Kidney epithelial cell (primary cell): Measurements from ENCODE around the gene ZSWIM4. TPM values are rescaled to one million over a fixed set of nuclear protein-coding genes. Genes with fewer than 3 reads are reported as not detected.

Experiments used
- DNase-seq: peaks from one replicate; pipeline ENCODE4 v3.0.0-alpha.2; 2010; ENCODE audit warnings: low read depth
- H3K27me3 ChIP-seq: 2 replicates; pipeline ENCODE4 v1.6.0; 2011; ENCODE audit warnings: low read length; ENCODE audit not compliant: control insufficient read depth, insufficient read depth
- H3K36me3 ChIP-seq: 2 replicates; pipeline ENCODE4 v1.5.1; 2011; ENCODE audit warnings: low read length; ENCODE audit not compliant: control insufficient read depth, insufficient read depth
- H3K4me3 ChIP-seq: 2 replicates; pipeline ENCODE4 v1.5.1; 2011; ENCODE audit warnings: low read depth, mild to moderate bottlenecking, control low read depth, low read length
- total RNA-seq: library from RNA; depleted of rRNA; stranded (reverse); fragments of >200 nt; gene quantifications from 2 replicates; pipeline ENCODE4 v1.2.3, GENCODE V29; 2015
- TF ChIP-seq, protein P1 (sequence below): IDR thresholded peaks from 2 replicates; pipeline ENCODE4 v1.5.1; 2011; ENCODE audit warnings: mild to moderate bottlenecking, moderate library complexity, low read length, control low read depth, inconsistent platforms; ENCODE audit not compliant: insufficient read depth, poor library complexity, severe bottlenecking

ZSWIM4 gene
- total RNA-seq, 1 donor from 2014 or later = 25.7 TPM

- H3K4me3 ChIP-seq = no peak overlapping the region
- TF ChIP-seq, protein P1, sequence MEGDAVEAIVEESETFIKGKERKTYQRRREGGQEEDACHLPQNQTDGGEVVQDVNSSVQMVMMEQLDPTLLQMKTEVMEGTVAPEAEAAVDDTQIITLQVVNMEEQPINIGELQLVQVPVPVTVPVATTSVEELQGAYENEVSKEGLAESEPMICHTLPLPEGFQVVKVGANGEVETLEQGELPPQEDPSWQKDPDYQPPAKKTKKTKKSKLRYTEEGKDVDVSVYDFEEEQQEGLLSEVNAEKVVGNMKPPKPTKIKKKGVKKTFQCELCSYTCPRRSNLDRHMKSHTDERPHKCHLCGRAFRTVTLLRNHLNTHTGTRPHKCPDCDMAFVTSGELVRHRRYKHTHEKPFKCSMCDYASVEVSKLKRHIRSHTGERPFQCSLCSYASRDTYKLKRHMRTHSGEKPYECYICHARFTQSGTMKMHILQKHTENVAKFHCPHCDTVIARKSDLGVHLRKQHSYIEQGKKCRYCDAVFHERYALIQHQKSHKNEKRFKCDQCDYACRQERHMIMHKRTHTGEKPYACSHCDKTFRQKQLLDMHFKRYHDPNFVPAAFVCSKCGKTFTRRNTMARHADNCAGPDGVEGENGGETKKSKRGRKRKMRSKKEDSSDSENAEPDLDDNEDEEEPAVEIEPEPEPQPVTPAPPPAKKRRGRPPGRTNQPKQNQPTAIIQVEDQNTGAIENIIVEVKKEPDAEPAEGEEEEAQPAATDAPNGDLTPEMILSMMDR = no peak
- H3K27me3 ChIP-seq = no peaks in the 10 kb centered on the region
- no peaks in the 10 kb centered on the region for H3K36me3 ChIP-seq
- no peak for DNase-seq
Observed at GRCh38 chr19:13869281-13869680, 74.0 kb downstream of the ZSWIM4 start.

DNA sequence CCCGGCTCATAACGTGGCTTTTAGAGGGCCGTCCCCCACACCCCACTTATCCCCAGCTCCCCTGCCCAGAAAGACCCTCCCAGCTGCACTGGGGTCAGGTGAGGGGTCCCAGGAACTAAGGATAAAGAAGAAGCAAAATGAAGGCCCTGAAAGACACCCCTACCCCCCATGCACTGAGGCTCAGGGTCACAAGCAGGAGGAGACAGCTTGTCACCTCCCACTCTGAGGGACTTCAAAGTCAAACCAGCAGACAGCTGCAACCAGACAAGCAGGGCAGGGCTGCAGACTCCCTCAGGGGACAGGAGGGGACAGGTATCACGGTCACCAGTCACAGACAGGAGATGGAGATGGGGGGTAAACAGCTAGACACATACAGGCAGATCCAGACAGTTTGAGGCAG, 75.6 kb downstream of the ZSWIM4 start:
- no peak for DNase-seq
- no peaks in the 10 kb centered on the region for H3K36me3 ChIP-seq
- TF ChIP-seq, protein P1 = no peak

DNA sequence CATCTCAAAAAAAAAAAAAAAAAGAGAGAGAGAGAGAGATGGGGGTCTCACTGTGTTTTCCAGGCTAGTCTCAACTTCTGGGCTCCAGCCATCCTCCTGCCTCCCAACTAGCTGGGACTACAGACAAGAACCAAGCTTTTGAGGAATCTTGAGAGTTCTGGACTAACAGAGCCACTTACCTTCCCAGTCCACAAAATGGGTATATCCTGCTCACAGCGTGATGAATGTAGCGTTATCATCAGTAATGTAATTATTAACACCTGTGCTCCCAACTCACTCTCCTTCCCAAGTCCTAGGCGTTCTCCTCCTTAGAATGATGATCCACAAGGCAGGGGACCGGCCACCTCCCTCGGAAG, 77.1 kb downstream of the ZSWIM4 start:
- Histone ChIP-seq H3K4me3 (no peak overlapping the region), H3K36me3 (no peaks in the 10 kb centered on the region), H3K27me3 (no peaks in the 10 kb centered on the region)
- DNase-seq = no peak
- TF ChIP-seq, protein P1 = no peak

More for the DNA sequence above, 75.6 kb downstream of the ZSWIM4 start:
- no peak overlapping the region for H3K4me3 ChIP-seq
- H3K27me3 ChIP-seq = no peaks in the 10 kb centered on the region

DNA sequence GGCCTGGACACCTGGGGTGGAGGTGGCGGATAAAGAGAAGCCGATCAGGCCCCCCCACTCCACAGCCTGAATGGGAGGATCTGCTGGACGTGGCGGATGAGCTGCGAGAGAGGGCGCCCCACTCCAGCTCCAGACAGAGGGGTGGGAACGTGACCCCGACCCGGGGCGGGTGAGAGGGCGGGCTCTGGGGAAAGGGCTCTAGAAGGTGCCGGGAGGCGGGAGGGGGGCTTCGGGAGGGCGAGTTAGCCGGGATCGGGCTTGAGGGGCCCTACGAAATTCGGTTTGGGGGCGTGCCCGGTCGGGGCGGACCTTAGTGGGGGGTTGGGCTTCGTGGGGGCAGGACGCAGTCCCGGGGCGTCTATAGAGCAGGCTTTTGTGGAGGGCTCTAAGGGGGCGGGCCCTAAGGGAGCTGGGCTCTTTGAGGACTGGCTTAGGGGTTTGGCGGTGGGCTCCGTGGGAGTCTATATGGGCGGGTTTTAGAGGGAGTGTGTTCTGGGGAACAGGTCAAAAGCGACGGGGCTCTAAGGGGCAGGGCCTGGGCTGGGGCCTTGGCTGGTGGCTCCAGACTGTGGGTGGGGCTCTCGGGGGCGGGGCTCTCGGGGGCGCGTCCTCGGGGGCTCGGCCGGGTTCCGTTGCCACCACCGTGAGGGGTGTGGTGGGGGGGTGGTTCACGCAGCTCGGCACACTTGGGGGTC, 77.6 kb downstream of the ZSWIM4 start:
- no peak for DNase-seq
- TF ChIP-seq, protein P1 = peak; percentile 25
- H3K36me3 ChIP-seq = no peaks in the 10 kb centered on the region
- no peaks in the 10 kb centered on the region for H3K27me3 ChIP-seq
- H3K4me3 ChIP-seq = peak overlapping the region; percentile 21

DNA sequence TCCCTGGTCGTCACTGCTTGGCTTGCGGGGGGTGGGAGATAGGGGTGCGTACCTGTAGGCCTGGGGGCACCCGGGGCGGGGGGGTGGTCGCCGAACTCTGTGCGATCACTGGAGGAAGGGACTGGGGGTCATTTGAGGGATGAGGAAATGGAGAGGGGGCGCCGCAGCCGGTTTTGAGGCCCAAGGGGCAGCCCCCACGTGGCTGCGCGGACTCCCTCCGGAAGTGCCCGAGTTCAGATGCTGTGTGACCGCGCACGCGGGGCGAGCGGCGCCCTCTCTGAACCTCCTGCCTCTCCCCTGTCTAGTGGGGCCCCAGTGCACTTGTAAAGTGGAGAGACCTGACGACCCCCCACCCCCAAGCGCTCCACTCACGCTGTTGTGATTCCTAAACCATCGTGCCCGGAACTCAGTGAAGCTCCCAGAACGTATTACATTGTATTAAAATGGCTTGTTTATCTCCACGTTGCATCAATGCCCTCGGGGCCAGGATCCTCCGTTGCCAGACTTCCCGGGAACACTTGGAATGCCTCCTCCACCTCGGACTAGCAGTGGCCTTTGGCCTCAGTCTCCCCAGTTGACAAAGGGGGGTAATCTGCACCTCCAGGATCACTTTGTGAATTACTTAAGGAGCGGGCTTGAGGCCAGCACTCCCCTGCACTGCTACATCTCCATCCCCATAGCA, 78.7 kb downstream of the ZSWIM4 start:
- H3K36me3 ChIP-seq = no peaks in the 10 kb centered on the region
- no peak for DNase-seq
- no peak overlapping the region for H3K4me3 ChIP-seq
- no peaks in the 10 kb centered on the region for H3K27me3 ChIP-seq
- TF ChIP-seq, protein P1 = no peak

DNA sequence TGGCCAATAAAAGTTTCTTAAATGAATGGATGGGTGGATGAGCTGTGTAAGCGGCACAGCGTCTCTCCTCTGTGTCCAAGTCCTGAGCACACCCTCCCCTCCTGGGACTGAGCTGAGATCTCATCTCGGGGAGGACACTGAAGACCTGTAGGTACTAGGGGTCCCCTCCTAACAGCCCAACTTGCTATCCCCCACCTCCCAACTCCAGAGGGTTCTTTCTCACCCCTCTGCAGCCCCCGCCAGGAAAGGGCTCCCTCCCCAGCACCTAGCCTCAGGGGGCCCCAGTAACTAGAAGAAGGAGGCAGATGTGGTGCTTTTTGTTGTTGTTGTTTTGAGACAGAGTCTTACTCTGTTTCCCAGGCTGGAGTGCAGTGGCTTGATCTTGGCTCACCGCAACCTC, 80.6 kb downstream of the ZSWIM4 start:
- DNase-seq = no peak
- TF ChIP-seq, protein P1 = no peak
- no peaks in the 10 kb centered on the region for H3K36me3 ChIP-seq
- no peak overlapping the region for H3K4me3 ChIP-seq
- no peaks in the 10 kb centered on the region for H3K27me3 ChIP-seq
